ENCODE measurements around the gene AKNA.

Gene AKNA

DNA sequence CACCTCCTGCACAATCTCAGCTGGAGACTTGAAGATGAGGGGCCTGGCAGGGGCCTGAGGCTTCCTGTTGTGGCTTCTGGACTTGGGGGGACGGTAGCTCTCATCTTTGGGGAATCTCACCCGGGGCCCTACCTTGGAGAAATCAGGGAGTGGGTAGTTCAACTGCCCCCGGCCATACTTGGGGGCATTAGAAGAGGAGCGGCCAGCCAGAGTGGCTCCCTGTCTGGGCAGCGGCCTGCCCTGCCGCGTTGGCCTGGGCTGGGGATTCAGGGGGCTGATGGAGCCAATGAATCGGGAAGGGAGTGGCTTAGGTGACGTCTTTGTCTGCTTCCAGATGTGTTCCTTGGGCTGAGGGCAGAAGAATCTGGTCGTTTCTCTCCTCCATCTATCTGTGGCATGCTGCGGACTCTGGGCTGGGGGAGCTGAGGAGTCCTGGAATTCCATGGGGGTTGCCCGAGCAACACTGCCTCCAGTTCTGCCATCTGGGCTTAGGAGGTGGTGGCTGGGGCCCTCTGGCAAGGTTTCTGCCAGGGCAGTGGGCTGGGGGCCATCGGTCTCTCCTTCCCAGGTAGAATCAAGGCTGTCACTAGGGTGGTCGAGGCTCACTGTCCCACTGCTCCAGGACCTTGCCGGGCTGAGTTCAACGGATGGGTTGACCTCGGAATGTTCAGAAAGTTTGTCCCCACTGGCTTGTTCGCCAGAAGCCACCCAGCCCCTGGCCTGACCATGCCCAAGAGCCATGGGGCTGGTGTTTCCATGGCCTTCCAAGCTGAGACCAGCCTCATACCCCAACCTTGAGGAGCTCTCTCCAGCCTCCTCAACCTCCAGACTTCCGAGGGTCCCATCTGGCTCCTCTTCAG, 11.0 kb downstream of the AKNA start:
- DNase-seq (ENCODE audit: low spot score) = no peak

DNA sequence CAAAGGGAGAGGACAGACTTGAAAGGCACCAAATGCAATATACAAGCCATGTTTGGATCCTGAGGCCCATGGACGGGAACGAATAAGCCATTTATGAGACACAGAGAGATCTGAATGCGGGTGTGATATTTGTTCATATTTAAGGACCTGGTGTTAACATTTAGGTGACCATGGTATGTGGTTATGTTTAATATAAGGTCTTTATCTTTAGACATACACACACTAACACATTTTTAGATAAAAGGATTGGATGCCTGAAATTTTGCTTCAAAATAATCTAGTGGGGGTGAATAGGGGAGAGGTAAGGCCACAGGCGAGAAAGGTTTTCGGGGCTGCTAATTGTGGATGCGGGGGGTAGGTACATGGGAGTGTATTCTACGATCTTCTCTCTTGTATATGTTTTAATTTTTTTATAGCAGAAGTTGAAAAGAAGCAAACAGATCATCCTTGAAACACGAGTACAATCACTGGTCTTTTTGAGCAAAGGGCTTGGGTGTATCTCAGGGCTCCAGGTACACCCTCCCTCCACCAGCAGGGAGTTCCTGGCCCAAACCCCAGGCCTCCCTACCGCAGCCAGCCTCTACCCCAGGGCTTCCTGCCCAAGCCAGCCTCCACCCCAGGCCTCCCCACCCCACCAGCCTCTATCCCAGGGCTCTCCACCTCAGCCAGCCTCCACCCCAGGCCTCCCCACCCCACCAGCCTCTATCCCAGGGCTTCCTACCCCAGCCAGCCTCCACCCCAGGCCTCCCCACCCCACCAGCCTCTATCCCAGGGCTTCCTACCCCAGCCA, 12.2 kb downstream of the AKNA start:
- DNase-seq (ENCODE audit: low spot score) = no peak

DNA sequence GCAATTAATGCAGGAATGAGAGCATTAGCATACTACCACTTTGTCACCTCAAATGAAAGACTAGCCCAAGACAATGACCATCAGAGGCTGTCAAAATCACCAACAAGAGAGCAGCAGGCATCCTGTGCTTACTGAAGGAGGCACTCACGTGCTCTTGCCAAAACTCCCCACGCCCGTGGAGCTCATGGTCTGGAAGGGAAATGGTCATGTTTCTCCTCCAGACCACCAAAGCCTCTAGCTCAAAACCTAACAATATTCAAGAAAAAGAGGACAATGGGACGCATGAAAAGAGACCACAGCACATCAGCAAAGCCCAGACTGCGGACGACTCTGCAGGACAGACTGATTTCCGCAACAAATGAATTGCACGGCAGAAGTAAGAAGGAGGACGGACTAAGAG, 12.8 kb downstream of the AKNA start:
- DNase-seq (ENCODE audit: low spot score) = no peak

GRCh38 chr9:114373960-114374730, 13.6 kb downstream of the AKNA start:
- DNase-seq (ENCODE audit: low spot score) = no peak

DNA sequence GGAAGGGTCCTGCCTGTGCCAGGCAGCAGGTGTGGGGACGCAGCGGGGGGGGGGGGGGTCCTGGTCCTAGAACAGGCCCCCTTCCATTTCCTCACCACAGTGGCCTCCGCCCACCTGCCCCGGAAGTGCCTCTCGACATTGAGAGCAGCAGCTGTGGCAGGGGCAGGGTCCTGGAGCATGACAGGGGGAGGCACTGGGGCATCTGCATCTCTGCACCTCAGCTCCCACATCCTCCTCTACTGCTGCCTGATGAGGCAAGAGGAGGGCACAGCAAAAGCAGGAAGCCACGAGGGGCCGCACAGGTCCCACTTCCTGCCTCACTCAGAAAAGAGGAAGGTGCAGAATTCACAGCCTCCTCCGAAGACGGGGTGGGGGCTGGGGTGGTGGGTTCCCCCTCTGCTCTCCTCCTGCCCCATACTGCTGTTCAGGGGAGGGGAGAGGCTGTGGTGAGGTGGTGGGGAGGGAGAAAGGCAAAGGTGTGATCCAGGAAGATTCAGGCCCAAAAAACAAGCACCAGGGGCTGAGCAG, 14.8 kb downstream of the AKNA start:
- DNase-seq (ENCODE audit: low spot score) = peak; percentile 74

DNA sequence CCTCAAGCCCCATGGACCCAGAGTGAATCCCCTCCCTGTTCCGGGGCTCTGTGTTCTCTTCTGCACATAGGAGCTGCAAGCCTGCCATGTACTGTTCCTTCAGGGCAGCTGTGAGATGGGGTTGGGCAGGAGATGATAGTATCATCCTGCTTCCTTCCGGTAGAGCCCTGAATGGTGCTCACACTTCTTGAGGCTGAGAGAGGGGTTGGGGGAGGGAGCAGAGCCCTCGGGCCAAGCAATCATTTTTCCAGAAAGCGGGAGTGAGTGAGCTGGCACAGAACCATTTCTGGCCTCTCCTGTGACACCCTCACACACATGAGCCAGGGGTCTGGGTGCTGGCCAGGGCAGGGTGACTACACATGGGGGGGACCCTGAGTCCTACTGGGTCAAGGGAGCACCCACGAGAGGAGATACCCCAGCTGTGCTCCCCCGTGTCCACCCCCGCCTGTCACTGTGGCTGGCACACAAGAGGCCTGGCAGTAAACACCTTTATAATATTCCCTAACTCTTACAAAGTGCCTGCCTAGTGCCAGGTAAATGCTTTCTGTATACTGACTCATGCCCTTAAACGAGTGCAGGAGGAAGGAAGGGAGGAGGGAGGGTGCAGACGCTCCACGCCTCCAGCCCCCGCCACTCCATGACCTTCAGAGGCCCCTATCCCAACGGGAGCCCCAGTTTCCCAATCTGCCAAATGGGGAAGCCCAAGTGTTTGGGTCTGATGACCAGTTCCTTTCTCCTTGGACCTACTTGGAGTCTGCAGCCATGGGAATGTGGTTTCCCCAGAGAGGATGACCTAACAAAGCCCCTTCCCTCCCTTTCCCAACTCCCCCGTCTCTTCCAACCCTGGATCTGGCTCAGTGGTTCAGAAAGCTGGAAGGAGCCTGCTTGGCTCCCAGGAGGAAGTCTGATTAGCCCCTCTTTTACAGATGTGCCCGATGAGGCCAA, 15.5 kb downstream of the AKNA start:
- DNase-seq (ENCODE audit: low spot score) = no peak

DNA sequence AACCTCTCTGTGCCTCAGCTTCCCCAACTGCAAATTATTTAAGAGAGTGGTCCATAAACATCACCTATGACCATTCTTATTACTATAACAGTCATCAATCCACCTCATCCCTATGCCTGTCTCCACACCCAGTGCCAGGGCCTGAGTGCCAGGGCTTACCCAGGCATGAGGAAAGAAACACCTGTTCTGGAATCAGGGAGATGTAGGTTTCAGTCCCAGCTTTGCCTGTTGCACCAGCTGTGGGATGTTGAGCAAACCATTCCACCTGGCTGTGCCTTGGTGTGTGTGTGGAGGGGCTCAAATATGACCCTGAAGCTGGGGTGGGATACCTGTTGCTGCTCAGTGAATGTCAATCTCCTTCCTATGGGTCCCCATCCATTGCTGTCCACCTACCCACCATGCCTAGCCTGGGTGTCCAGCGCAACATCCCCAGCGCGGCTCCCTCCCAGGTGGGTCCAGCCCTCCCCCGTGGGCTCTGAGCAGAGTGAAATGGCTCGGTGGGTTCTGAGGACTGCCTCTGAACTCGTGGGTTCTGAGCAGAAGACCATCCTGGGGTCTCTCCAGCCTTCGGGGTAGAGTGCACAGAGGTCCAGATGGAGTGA, 16.3 kb downstream of the AKNA start:
- DNase-seq (ENCODE audit: low spot score) = no peak

DNA sequence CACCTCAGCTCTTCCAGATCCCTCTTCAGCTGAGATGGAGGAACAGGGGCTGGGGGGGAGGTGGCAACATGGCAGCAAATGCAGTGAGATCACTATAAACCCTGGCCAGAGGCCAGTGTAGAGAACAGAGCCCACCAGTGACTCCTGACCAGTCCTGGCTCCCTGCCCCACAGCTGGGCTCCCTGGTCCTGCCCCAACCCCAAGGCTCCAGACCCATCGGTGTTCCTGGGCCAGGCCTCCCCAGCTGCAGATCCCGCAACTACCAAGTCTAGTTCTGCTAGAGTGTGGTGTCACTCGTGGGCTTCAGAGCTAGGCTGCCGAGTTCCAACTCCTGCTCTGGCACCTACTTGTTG, 16.8 kb downstream of the AKNA start:
- DNase-seq (ENCODE audit: low spot score) = peak; percentile 75

DNA sequence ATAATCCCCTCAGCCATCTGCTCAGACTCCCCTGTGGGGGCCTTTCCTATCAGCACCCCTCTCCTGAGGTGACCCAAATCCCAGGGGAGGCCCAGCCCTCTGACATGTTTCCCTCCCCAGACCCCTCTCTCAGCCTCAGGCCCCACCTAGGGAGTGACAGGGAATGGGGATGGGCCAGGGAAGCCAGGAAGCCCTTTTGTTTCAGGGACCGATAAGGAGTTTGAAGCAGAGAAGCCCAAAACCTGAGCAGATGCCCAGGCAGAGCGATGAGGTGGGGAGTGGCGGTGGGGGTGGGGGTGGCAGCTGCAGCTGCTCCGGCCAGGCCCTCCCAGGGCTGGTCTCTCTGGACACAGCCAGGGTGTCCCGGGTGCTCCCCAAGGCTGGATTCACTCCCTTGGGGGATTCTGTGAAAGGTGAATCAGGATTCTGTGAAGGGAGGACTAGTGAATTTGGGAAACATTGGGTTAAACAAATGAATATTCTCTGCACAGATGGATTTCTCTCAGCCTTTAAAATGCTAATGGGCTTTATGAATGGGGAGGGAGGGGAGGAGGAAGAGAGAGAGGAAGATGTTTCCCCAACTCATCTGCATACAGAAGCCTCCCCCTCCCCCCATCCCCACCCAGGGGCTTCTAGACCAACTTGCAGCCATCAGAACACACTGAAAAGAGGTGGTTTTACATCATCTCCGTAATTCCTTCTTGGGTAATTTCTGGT, 17.4 kb downstream of the AKNA start:
- no peak for DNase-seq (ENCODE audit: low spot score)

DNA sequence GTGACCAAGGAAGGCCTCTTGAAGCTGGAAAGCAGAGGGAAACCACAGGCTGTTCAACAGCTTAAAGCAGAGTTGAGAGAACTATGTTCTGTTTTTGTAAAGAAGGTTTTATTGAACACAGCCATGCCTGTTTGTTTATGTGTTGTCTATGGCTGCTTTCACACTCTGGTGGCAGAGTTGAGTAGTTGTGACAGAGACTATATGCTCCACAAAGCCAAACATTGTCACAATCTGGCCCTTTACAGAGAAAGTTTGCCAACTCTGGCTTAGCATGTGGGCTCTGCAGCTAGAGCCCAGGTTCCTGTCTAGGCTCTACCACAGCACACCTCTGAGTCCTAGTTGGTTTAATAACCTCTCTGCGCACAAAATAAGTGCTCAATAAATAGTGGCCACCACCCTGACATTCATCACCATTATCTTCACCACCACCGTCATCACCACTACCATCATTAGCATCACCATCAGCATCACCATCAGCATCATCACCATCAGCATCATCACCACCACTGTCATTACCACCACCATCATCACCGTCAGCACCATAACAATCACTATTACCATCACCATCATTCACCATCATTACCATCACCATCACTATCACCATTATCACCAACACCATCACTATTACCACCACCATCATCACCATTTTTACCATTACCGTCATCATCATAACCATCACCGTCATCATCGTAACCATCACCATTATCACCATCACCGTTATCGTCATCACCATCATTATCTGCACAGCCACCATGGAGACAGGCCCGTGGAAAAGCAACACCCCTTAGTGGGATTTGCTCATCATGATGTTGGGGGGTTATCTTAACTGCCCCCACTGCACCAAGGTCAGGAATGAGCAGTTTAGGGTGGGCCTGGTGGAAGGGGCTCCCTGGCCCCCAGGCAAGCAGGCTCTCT, 18.3 kb downstream of the AKNA start:
- DNase-seq (ENCODE audit: low spot score) = no peak

- no peak for DNase-seq (ENCODE audit: low spot score)
Measured at GRCh38 chr9:114367772-114368569, 19.8 kb downstream of the AKNA start.

GRCh38 chr9:114367366-114367765, 20.4 kb downstream of the AKNA start:
- no peak for DNase-seq (ENCODE audit: low spot score)

- no peak for DNase-seq (ENCODE audit: low spot score)
Measured at GRCh38 chr9:114366334-114367128, 21.3 kb downstream of the AKNA start.

GRCh38 chr9:114365194-114365593, 22.6 kb downstream of the AKNA start:
- DNase-seq (ENCODE audit: low spot score) = no peak

DNA sequence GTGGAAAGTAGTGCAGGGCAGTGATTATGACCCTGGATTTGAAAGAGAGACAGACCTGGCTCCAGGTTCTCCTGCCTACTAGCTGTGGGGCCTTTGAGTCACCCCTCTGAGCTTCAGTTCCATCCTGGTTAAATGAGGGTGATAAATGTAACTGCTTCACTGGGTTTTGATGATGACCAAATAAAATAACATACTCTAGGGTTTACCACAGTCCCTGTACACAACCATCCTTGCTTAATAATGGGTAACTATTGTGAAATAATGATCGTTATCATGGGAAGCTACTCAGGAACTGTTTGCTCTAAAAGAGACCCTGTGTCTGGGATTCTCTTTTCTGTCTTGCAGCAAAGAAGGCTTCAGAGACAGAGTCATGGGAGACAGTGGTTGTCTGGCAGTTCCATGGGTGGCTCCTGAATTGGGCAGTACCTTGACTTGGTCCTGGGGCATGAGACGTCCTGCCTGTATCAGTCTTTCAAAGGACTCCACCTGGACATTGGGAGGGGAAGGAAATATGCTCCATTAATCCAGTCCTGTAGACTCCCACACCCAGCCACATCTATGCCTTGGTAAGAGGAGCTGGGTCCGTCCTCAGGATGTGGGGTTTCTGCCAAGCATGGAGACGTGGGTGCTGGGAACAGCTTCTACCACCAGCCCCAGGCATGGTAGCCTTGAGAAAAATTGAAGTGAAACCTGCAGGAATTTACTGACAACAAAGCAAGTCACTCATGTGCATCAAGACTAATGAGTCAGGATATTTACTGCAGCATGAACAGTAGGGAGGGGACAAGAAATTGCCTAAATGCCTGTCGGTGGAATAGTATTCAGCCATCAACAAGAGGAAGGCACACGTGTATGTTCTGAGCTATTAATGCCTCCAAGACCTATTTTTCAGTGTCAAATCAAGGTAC, 23.4 kb downstream of the AKNA start:
- no peak for DNase-seq (ENCODE audit: low spot score)

GRCh38 chr9:114363424-114363823, 24.4 kb downstream of the AKNA start:
- DNase-seq (ENCODE audit: low spot score) = no peak

All from pons (tissue), 1 donor.